HEK293 (cell line): ENCODE results near the gene GLCCI1.

Source experiments
- CTCF ChIA-PET: fragments of 350-600 bp; formaldehyde crosslinking; extraction: SDS; loops from one replicate; lab custom pipeline; 2021; ENCODE audit warnings: antibody characterized with exemption; lab: Yijun Ruan, JAX
- POLR2A ChIA-PET: fragments of 300-600 bp; formaldehyde crosslinking; extraction: SDS; loops from one replicate; lab custom pipeline; 2020; ENCODE audit warnings: antibody characterized with exemption, inconsistent platforms; lab: Yijun Ruan, JAX
- H3K27ac ChIP-seq: fragments of 200-500 bp; sonication (Bioruptor generic); 2 replicates; pipeline ENCODE4 v1.5.1; 2014; ENCODE audit warnings: low read depth, low read length, control low read depth, inconsistent platforms; ENCODE audit errors: extremely low read depth
- H3K36me3 ChIP-seq, 2 experiments: fragments of 200-500 bp in 1 of 2; sonication (Bioruptor generic) in 1 of 2; 1 replicate in 1 of 2; 2 replicates in 1 of 2; pipeline ENCODE4 v1.5.1; 2014 to 2017; ENCODE audit warnings: inconsistent platforms in 2 of 2, low read length in 2 of 2; ENCODE audit not compliant: control insufficient read depth in 2 of 2, insufficient read depth in 1 of 2
- H3K4me1 ChIP-seq: fragments of 200-500 bp; sonication (Bioruptor generic); 2 replicates; pipeline ENCODE4 v1.5.1; 2014; ENCODE audit warnings: mild to moderate bottlenecking, low read length, inconsistent platforms; ENCODE audit not compliant: control insufficient read depth, insufficient read depth
- H3K4me3 ChIP-seq: 2 replicates; pipeline ENCODE4 v1.5.1; 2011; ENCODE audit warnings: low read depth, mild to moderate bottlenecking, control low read depth, low read length, moderate library complexity
- H3K9me3 ChIP-seq: fragments of 200-500 bp; sonication (Bioruptor generic); 2 replicates; pipeline ENCODE4 v1.5.1; 2014; ENCODE audit warnings: low read depth, low read length, inconsistent platforms; ENCODE audit not compliant: control insufficient read depth, insufficient read depth
- CTCF ChIP-seq: fragments of 450-650 bp; formaldehyde crosslinking; IDR thresholded peaks from 2 replicates; pipeline ENCODE4 v1.5.1; 2016; ENCODE audit warnings: missing biosample characterization, missing genetic modification characterization
- KLF17 ChIP-seq: fragments of 450-650 bp; formaldehyde crosslinking; IDR thresholded peaks from 2 replicates; pipeline ENCODE4 v1.5.1; 2016; ENCODE audit warnings: missing biosample characterization, missing genetic modification characterization
- KLF8 ChIP-seq: fragments of 450-650 bp; formaldehyde crosslinking; IDR thresholded peaks from 2 replicates; pipeline ENCODE4 v1.5.1; 2016; ENCODE audit warnings: missing biosample characterization, missing genetic modification characterization
- SP2 ChIP-seq: fragments of 450-650 bp; formaldehyde crosslinking; IDR thresholded peaks from 2 replicates; pipeline ENCODE4 v1.5.1; 2016; ENCODE audit warnings: missing biosample characterization, missing genetic modification characterization
- ZNF155 ChIP-seq: fragments of 450-650 bp; formaldehyde crosslinking; IDR thresholded peaks from 2 replicates; pipeline ENCODE4 v1.5.1; 2016; ENCODE audit warnings: missing biosample characterization, missing genetic modification characterization
- ZNF18 ChIP-seq: fragments of 450-650 bp; formaldehyde crosslinking; IDR thresholded peaks from 2 replicates; pipeline ENCODE4 v1.5.1; 2016; ENCODE audit warnings: missing biosample characterization, missing genetic modification characterization
- ZNF341 ChIP-seq: fragments of 450-650 bp; formaldehyde crosslinking; IDR thresholded peaks from 2 replicates; pipeline ENCODE4; 2016; ENCODE audit warnings: low read depth, missing biosample characterization, missing genetic modification characterization
- ZNF362 ChIP-seq: fragments of 450-650 bp; formaldehyde crosslinking; IDR thresholded peaks from 2 replicates; pipeline ENCODE4 v1.5.1; 2016; ENCODE audit warnings: missing biosample characterization, missing genetic modification characterization
- ZNF449 ChIP-seq: fragments of 450-650 bp; formaldehyde crosslinking; IDR thresholded peaks from 2 replicates; pipeline ENCODE4 v1.5.1; 2017; ENCODE audit warnings: missing biosample characterization, mild to moderate bottlenecking, missing genetic modification characterization, moderate library complexity
- ZNF580 ChIP-seq: fragments of 450-650 bp; formaldehyde crosslinking; IDR thresholded peaks from 2 replicates; pipeline ENCODE4 v1.5.1; 2016; ENCODE audit warnings: missing biosample characterization, missing genetic modification characterization
- ZNF639 ChIP-seq: fragments of 450-650 bp; formaldehyde crosslinking; IDR thresholded peaks from 2 replicates; pipeline ENCODE4 v1.5.1; 2016; ENCODE audit warnings: missing biosample characterization, missing genetic modification characterization
- ZNF692 ChIP-seq: fragments of 450-650 bp; formaldehyde crosslinking; IDR thresholded peaks from 2 replicates; pipeline ENCODE4 v1.5.1; 2016; ENCODE audit warnings: missing biosample characterization, missing genetic modification characterization
- ZNF843 ChIP-seq: fragments of 450-650 bp; formaldehyde crosslinking; IDR thresholded peaks from 2 replicates; pipeline ENCODE4 v1.5.1; 2016; ENCODE audit warnings: missing biosample characterization, missing genetic modification characterization

Gene GLCCI1

GRCh38 chr7:7968544-7969305 lies at the start of gene GLCCI1 (continued):
- TF ChIP-seq ZNF155: no peak
- no peak for TF ChIP-seq ZNF580 (tag by site-specific recombination)
- TF ChIP-seq SP2 (tag by site-specific recombination): peak; percentile 96
- TF ChIP-seq ZNF362: no peak
- peak; percentile 40; the same call in 1 of the 2 replicates for TF ChIP-seq ZNF843 (tag by site-specific recombination)
- no peak for TF ChIP-seq ZNF639 (tag by site-specific recombination)
- TF ChIP-seq ZNF18 (tag by site-specific recombination): no peak
- peak; percentile 44; the same call in 1 of the 2 replicates for TF ChIP-seq ZNF692 (tag by site-specific recombination)
- TF ChIP-seq ZNF449: peak; percentile 98
- peak; percentile 24; the same call in 1 of the 2 replicates for TF ChIP-seq KLF8 (tag by site-specific recombination)
- TF ChIP-seq KLF17 (tag by site-specific recombination): no peak
- TF ChIP-seq CTCF (tag by site-specific recombination): 0 out of 2 replicates have a peak, but pooled peaks have one; percentile 18
- TF ChIP-seq, all 188 proteins: peak for 36

- Histone ChIP-seq H3K9me3 (no peaks in the 10 kb centered on the region), H3K4me1 (peaks cover 9% of the 10 kb centered on the region), H3K4me3 (no peak overlapping the region), H3K27ac (no peak overlapping the region), H3K36me3 (no peaks in the 10 kb centered on the region)
- ChIA-PET CTCF (interaction anchor here (1.0 kb wide), 1 partner anchor 9 kb away, joined by 6 read pairs; no protein-coding TSS in a partner anchor), POLR2A (no interaction called here)
- no peak for TF ChIP-seq ZNF341 (tag by site-specific recombination)
Measured at GRCh38 chr7:7919449-7919945, 49.1 kb upstream of the GLCCI1 start.
